HG02798 (cell line): ENCODE results near the gene DUSP28.
A peak's percentile ranks its signal among the peaks of the same experiment; 100 is the strongest.

Experiments used
- ATAC-seq: cut with Tn5 transposase; IDR thresholded peaks from one replicate; pipeline ENCODE4 v1.9.1; 2021; ENCODE audit warnings: mild to moderate bottlenecking; ENCODE audit not compliant: unreplicated experiment, poor library complexity

The DUSP28 gene

DNA sequence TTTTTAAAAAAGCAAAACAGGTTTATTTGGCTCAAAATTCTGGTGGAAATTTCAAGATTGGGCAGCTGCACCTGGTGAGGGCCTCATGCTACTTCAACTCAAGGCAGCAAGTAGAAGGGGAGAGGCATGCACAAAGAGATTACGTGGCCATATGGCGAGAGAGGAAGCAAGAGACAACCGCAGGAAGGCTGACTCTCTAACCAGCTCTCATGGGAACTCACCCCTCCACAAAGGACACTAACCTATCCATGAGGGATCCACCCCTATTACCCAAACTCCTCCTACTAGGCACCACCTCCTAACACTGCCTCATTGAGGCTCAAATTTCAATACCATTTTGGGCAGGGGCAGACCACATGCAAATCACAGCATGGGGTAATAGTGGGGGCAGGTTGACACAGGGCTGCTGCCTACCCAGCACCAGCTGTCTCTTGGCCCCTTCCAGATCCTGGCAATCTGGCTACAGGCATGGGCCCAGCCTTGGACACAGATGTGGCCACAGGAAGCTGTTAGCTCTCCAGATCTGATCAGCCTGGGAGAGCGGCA is 24.4 kb downstream of the DUSP28 start:
- peak; percentile 63 for ATAC-seq

DNA sequence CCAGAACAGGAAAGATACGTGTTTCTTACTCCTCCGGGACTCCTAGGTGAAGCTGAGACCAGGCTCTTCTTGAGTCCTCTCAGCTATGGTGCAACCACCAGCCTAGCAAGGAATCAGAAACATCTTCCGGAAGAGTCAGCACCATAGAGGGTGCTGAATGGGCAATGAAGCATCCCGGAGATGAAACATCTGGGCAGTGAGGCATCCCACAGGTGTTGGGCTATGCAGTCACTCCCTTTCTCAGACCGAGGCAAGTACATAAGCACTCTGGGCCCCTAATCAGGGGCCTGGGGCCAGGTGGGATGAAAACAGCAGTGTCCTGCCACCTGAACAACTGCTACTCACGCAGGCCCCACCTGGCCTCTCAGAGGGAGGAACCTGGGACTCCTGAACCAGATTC is 24.9 kb downstream of the DUSP28 start:
- ATAC-seq = peak; percentile 9

DNA sequence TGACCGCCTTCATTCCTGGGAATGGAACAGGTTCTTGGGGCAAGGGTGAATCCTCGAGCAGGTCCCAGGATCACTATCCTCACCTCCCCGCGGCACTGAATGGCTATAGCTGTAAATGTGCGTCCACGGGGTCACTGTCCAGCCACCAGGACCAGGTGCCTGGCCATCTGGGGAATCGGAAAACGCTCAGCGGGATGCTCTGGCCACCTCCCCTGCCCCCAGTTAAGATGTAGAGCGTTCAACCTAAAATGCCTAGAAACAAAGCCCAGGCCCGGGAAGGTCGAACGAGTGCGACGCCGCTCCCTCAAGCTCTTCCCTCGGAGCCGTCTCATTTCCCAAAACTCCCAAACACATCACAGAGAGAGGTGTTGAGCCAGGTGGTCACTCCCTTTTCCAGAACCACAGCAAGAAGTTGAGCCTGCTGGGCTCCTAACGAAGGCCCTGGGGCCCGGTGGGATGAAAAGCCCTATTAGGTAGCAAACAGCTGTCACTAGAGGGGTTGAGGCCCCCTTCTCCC is 25.6 kb downstream of the DUSP28 start:
- no peak for ATAC-seq

DNA sequence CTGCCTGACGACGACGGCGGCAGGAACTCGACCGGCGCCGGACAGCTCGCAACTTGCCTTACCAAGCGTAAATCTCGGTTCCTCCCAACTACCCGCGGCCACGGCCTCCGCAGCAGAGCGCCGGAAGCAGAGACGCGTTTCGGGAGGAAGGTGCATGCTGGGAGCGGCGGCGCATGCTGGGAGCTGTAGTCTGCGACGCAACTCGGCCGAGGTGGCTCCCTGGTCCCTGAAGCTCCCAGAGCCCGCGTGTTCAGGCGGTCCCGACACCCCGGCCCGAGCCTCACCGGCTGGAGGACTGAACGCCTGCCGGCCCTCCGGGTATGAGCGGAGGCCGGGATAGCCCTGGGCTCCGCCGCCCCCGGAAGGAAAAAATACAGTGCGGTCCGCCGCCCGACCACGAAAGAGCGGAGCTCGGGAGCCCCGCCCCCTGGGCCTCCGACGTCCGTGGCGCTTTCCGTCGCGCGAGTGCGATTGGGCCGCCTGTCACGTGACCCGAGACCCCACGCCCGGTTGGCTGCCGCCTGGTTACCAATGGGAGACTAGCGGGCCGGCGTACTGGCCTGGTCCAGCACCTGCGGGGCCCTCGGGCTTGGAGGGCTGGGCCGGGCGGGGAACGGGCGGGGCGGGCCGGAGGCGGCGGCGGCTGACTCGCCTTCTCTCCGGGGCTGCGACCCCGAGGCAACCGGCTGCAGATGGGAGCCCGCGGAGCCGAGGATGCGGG is 26.2 kb downstream of the DUSP28 start, which contains the start of gene CAPN10:
Gene CAPN10 (plus strand): TSS at position 537 of the 721 bp plus-strand sequence. CDS start 178 bp downstream, at position 715.
- ATAC-seq = peak; percentile 68

DNA sequence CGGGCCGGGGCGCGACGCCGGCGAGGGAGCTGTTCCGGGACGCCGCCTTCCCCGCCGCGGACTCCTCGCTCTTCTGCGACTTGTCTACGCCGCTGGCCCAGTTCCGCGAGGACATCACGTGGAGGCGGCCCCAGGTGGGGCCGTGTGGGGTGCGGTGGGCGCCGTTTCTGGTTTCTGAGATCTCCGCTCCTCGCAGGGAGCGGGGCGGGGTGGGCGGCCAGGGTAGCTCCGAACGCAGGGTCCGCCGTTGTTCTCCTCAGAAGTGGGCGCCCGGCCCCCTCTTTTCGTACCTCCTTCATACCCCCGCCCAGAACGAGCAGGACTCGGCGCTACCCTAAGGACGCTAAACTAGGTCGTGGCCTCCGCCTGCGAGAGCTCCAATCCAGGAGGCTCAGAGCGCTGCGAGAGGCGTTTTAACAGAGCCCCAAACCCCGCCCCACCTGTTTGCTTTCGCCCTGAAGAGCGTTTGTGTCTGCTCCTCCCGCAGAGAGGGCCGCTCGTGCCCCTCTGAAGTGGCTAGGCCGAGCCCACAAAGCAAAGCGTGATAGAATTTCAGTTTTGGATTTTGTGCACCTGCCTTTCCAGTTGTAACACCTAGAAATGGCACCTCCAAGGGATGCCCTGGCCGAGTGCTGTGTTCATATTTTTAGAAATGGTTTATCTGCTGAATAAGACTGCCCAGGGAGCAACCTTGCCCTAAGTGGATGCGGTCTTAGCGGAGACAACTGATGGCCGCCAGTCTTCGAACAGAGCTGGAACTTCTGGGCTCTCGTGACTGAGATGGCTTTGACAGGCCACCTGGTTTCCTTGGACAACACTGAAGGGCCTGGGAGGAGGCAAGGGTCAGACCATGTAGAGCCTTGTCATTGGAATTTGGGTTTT is 27.0 kb downstream of the DUSP28 start:
- peak; percentile 2 for ATAC-seq

DNA sequence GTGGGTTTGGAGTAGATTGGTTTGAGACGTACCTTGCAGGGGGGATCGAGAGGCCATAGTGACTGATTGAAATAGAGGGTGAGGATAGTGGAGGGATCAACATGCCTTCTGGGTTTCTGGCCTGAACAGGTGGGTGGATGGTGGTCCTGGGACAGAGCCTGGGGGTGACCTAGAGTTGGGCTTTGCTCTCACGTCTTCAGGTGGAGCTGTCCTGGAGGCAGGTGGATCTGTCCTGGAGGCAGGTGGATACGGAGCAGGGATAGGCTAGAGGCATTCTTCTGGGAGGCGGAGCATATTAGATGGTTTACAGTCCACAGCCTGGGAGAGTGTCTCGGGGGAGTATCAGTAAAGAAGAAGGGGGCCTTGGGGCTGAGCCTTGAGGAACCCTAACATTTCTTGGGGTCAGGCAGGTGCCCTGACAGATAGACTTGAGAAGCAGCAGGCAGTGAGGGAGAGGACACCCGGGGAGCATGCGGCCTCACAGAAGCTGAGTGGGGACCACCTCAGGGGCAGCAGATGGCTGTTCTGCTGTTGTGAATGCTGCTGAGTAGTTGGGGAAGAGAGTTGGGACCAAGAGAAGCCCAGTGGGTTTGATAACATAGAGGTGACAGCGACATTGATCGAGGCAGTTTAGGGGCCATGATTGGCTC is 28.0 kb downstream of the DUSP28 start:
- no peak for ATAC-seq

DNA sequence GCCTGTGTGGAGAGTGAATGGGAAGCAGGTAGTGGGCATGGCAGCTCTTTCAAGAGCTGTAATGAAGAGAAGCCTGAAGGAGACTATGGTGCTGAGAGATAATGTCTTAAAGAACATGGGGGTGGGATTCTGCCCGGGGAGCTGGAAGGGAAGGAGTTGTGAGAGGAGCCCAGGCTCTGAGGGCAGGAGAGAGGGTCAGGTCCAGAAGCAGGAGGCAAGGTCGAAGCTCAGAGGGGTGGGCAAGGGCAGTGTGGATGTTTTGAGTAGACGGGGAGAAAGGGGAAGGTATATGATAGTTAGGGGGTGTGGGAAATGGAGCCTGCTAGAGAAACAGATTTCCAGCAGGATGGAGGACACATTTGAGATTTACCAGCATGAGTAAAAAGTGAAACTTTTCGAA is 28.5 kb downstream of the DUSP28 start:
- no peak for ATAC-seq

DNA sequence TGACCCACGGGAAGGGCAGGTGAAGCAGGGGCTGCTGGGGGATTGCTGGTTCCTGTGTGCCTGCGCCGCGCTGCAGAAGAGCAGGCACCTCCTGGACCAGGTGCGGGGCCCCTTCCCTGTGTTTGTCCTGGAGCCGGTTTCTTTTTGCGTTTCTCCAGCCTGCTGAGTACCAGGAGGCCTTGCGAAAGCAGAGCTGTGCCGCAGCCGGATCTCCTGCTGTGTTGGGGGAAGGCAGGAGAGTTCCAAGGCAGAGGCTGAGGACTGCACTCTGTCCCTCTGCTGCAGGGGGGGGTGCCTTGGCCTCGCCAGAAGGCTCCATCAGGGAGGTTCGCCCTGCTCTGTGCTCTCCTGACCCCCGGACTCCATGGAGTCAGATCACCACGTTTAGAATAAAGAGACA is 29.2 kb downstream of the DUSP28 start:
- no peak for ATAC-seq

DNA sequence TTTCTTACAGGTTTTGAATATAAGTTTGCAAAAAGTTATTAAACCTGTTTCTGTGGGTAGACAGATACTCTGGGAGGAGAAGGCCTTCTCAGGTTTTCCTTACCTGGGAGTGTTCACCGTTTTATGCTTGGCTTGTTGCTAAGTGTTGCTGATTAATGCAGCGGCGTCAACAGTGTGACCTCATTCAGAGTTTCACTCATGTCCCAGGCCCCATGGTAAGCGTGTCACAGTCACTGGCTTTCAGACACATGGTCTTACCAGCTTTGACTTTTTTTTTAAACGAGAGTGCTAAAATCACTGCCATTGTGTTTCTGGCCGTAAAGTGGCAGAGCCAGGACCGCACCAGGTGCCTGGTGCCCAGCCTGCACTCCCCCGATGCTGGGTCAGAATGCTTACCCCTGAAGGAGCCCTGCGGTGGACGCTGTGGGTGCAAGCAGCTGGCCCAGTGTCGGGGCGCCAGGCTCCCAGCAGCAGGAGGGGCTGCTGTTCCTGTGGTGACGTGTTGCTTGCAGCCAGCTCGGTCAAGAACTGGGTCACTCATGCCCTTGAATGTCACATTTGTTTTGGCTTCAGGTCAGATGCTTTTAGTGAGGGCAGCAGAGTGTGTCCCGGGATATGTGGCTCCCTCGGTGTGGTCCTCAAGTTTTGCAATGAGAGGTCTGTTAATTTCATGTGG is 29.8 kb downstream of the DUSP28 start:
- no peak for ATAC-seq

DNA sequence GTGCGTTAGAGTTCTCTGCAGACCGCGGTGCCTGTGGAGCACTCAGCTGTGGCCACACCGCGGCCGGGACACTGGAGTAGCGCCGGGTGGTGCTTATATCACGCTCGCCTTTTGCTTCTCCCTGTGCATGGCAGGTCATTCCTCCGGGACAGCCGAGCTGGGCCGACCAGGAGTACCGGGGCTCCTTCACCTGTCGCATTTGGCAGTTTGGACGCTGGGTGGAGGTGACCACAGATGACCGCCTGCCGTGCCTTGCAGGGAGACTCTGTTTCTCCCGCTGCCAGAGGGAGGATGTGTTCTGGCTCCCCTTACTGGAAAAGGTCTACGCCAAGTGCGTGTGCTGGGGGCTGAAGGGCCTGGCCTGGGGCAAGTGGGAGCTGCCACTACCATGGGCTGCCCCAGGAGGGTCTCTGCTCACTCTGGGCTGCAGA is 30.5 kb downstream of the DUSP28 start:
- ATAC-seq = no peak

DNA sequence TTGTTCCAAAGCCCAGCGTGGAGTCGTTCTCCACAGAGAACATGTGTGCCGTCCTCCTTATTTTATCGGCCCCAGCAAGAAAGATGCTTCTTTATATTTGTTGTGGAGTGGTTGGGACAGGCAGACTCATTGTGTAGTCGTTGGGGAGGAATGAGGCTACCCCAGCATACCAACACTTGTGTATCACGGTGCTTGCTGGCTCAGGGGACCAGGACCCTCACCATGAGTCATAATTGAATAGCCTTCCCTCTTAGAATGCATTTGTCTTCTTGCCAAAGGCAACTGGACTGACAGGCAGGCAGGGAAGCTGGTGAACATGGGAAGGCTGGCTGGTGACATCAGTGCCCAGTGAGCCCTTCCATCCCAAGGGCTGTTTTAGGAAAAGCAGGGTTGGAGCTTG is 31.1 kb downstream of the DUSP28 start:
- no peak for ATAC-seq

DNA sequence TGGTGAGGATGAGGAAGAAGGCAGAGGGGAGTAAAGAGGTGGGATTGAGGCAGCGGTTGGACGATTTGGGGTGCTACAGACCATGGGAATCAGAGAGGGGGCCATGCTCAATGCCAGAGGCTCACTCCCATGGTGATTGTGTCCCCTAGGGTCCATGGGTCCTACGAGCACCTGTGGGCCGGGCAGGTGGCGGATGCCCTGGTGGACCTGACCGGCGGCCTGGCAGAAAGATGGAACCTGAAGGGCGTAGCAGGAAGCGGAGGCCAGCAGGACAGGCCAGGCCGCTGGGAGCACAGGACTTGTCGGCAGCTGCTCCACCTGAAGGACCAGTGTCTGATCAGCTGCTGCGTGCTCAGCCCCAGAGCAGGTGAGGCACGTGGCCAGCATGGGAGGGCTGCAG is 31.6 kb downstream of the DUSP28 start:
- ATAC-seq = no peak

DNA sequence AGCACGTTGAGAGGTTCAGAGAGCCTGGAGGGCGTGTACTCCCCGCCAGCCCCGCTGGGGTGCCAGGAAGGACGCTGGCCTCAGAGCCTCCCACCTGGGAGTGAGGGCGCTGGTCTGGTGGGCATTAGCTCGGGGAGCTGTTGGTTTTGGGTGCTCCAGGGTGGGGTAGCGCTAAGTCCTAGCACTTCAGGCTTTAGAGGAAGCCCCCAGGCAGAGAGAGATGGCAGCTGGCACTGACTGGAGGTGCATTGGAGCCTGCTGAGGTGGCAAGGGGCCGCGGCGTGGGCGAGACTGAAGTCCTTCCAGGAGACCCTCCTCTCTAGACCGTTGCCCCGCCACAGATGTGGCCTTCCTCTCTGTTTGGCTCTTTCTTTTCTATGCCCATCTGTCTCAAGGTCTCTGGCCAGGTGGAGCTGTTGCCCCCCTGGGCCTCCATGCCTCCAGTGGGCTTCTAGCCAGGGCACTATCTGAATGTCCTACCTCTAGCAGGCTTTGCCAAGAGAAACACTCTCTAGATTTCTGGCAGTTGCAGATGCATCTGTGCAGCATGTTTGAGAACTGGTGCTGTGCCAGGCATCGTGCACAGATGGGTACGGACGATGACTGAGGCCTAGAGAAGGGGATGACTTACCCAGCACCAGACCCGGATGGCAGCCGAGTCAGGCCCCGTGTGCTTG is 33.0 kb downstream of the DUSP28 start:
- ATAC-seq = no peak

DNA sequence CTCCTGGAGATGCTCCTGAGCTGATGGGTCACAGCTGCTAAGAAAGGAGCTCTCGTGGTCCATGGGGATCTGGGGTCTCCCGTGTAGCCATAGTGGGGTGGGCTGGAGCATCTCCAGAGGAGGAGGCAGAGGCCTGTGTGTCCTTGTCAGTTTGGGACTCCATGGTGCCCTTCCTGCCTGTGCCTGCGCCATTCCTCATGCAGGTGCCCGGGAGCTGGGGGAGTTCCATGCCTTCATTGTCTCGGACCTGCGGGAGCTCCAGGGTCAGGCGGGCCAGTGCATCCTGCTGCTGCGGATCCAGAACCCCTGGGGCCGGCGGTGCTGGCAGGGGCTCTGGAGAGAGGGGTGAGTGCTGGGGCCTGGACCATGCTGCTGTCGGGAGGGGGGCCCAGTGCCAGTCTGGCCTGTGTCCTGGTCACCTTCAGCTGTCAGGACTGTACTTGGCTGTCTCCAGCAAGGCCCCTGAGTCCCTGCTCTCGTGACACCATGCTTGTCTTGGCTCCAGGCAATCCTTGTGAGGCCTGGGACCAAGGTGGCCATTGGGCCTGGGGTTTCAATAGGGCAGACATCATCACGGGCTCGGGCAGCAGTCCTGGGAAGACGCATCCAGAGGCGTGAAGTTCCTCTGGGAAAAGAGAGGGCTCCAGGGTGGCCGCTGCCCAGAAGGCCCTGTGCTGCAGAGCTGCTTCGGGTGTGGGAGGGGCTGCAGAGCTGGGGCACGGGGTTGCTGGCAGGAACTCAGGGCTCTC is 33.7 kb downstream of the DUSP28 start:
- no peak for ATAC-seq

DNA sequence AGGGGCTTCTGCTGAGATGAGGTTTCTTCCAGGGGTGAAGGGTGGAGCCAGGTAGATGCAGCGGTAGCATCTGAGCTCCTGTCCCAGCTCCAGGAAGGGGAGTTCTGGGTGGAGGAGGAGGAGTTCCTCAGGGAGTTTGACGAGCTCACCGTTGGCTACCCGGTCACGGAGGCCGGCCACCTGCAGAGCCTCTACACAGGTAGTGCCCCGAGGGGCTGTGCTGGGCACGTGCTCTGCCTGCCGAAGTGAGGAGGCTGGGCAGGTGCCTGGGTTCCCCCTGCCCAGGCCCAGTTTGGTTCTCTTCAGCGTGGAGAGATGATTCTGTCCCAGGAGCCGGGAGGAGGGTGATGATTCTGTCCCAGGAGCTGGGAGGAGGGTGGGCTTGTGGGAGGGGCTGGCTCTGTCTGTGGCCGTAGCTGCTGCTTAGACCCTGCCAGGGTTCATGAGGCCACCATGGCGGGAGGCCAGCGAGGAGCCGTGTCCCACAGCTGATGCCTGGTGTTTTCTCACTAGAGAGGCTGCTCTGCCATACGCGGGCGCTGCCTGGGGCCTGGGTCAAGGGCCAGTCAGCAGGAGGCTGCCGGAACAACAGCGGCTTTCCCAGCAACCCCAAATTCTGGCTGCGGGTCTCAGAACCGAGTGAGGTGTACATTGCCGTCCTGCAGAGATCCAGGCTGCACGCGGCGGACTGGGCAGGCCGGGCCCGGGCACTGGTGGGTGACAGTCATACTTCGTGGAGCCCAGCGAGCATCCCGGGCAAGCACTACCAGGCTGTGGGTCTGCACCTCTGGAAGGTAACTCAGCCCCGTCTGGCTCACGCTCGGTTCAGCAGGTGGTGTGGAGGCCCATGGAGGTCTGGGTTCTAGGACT is 34.6 kb downstream of the DUSP28 start:
- ATAC-seq = no peak

DNA sequence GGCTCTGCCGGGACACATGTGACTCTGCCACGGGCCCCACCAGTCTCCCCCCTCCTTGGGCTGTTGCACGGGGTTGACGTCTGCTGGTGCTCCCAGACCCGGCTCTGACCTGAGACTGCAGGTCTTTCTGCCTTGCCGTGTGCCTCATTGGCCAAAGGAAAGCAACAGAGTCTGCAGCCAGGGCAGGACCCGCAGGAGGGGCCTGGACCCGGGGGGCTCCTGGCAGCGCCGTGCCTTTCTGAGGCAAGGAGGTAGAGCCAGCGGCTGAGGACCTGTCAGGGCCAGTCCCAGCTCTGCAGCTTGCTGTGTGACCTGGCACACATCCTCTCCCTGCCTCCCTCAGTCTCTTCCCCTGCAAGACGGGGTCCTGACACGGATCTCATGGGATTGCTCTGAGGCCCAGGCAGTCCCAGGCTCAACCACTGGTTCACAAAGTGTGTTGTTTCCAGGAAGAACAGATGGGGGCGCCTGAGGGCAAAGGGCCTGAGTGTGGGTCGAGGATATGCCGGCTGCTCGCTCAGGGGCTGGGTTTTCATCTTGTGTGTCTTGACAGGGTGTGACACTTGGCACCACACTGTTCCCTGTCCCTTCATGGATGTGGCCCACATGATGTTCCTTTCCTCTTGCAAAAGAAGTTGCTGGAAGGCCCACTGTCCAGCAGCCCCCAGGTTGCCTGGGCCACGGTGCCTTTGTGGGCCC is 35.4 kb downstream of the DUSP28 start:
- ATAC-seq = no peak

DNA sequence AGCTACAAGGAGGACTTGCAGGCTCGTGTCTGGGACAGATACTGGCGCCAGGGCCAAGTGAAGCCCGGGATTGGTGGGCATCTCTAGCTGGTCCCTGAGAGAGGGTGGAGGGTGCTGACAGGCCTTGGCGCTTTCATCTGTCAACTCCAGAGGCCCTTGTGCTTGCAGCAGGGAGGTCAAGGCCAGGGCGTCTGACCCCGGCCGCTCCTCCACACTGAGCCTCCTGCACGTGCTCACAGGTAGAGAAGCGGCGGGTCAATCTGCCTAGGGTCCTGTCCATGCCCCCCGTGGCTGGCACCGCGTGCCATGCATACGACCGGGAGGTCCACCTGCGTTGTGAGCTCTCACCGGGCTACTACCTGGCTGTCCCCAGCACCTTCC is 35.9 kb downstream of the DUSP28 start:
- no peak for ATAC-seq
